K562 (cell line): ENCODE measurements around the gene PYGB. TPM values are rescaled to one million over a fixed set of nuclear protein-coding genes. Genes with fewer than 3 reads are reported as not detected.

Experiments used
- ATAC-seq: fragments of 200-7000 bp; cut with Tn5 transposase; 3 replicates; pipeline ENCODE4 v1.9.1; 2020; ENCODE audit warnings: moderate library complexity
- BruUV-seq: library from RNA; stranded (reverse); fragments of 400-500 nt; replicated peaks from 2 replicates; lab custom pipeline; 2021; lab: Mats Ljungman, UMichigan
- CTCF ChIA-PET: fragments of 300-600 bp; formaldehyde crosslinking; extraction: SDS; loops from one replicate; lab custom pipeline; 2021; ENCODE audit warnings: low intra/inter-chr PET ratio; lab: Yijun Ruan, JAX
- POLR2A ChIA-PET: fragments of 300-600, 350-650 bp; sonication (Branson Sonifier 250); formaldehyde crosslinking; extraction: SDS; loops from one replicate; lab custom pipeline; 2021; ENCODE audit warnings: antibody characterized with exemption, inconsistent platforms; lab: Yijun Ruan, JAX
- DNase-seq, 4 experiments: peaks; one replicate each; pipeline versions ENCODE4 v3.0.0 to v3.0.0-alpha.2; 2011 to 2018; ENCODE audit warnings: low spot score in 3 of 4, mixed read lengths in 3 of 4; ENCODE audit errors: extremely low read depth in 1 of 4
- FAIRE-seq: peaks from 2 replicates; lab custom pipeline; 2011; peaks lifted over from hg19 to GRCh38; lab: Jason Lieb, UNC
- H2AFZ ChIP-seq: 2 replicates; pipeline ENCODE4 v1.6.0; 2011; ENCODE audit warnings: low read depth, low read length, control low read depth, inconsistent platforms
- H3K27ac ChIP-seq: fragments of 200-600 bp; 3 replicates; pipeline ENCODE4 v1.8.0; 2011; ENCODE audit warnings: low read depth, mild to moderate bottlenecking, control low read depth, inconsistent platforms, low read length, moderate library complexity, mixed read lengths; ENCODE audit errors: extremely low read depth
- H3K27me3 ChIP-seq, 2 experiments: fragments of 300-600 bp in 1 of 2; 2 replicates in 1 of 2; 3 replicates in 1 of 2; pipeline versions ENCODE4 v1.6.0 to v1.8.0; 2011; ENCODE audit warnings: inconsistent platforms in 2 of 2, low read length in 2 of 2, mild to moderate bottlenecking in 1 of 2, mixed read lengths in 1 of 2, moderate library complexity in 1 of 2; ENCODE audit not compliant: control insufficient read depth in 2 of 2, insufficient read depth in 2 of 2
- H3K36me3 ChIP-seq: fragments of 300-600 bp; 3 replicates; pipeline ENCODE4 v1.8.0; 2011; ENCODE audit warnings: mild to moderate bottlenecking, low read length, inconsistent platforms; ENCODE audit not compliant: control insufficient read depth, insufficient read depth
- H3K4me1 ChIP-seq, 2 experiments: fragments of 200-600 bp in 1 of 2; replicated peaks in 1 of 2; 2 replicates in 1 of 2; 3 replicates in 1 of 2; pipeline versions ENCODE4 v1.5.1 to v1.8.0; 2011; ENCODE audit warnings: inconsistent platforms in 2 of 2, low read length in 2 of 2, mild to moderate bottlenecking in 1 of 2, mixed read lengths in 1 of 2, moderate library complexity in 1 of 2; ENCODE audit not compliant: control insufficient read depth in 2 of 2, insufficient read depth in 2 of 2
- H3K4me2 ChIP-seq: 2 replicates; pipeline ENCODE4 v1.6.1; 2011; ENCODE audit warnings: low read length, control low read depth, inconsistent platforms, mixed read lengths; ENCODE audit not compliant: insufficient read depth
- H3K4me3 ChIP-seq: fragments of 200-600 bp; sonication (generic), shearing (Covaris generic); 2 replicates; pipeline ENCODE4 v1.5.1; 2016; ENCODE audit warnings: control low read depth, inconsistent platforms
- H3K79me2 ChIP-seq: fragments of 200-600 bp; 3 replicates; pipeline ENCODE4 v1.8.0; 2011; ENCODE audit warnings: low read length, inconsistent platforms; ENCODE audit not compliant: control insufficient read depth, insufficient read depth
- H3K9ac ChIP-seq, 2 experiments: 2 replicates each; pipeline versions ENCODE4 v1.6.0 to v1.6.1; 2011; ENCODE audit warnings: low read depth in 2 of 2, low read length in 2 of 2, control low read depth in 1 of 2, inconsistent platforms in 1 of 2, mild to moderate bottlenecking in 1 of 2, mixed read lengths in 1 of 2; ENCODE audit not compliant: insufficient read depth in 1 of 2
- H3K9me1 ChIP-seq: one replicate; pipeline ENCODE4 v1.6.0; 2011; ENCODE audit warnings: inconsistent platforms, mild to moderate bottlenecking, low read length, moderate library complexity; ENCODE audit not compliant: control insufficient read depth, insufficient read depth
- H3K9me3 ChIP-seq: replicated peaks from 2 replicates; pipeline ENCODE4 v1.5.1; 2011; ENCODE audit warnings: low read depth, low read length, inconsistent platforms; ENCODE audit not compliant: control insufficient read depth, insufficient read depth
- H4K20me1 ChIP-seq: replicated peaks from 2 replicates; pipeline ENCODE4 v1.6.1; 2011; ENCODE audit warnings: low read length, inconsistent platforms, mixed read lengths; ENCODE audit not compliant: control insufficient read depth, insufficient read depth
- ATF1 ChIP-seq, 2 experiments: fragments of 450-650 bp in 1 of 2; IDR thresholded peaks; 2 replicates each; pipeline ENCODE4 v1.6.1; 2016; ENCODE audit warnings: missing compliant biosample characterization in 1 of 2, missing genetic modification characterization in 1 of 2
- BMI1 ChIP-seq: fragments of 150-350 bp; IDR thresholded peaks from 2 replicates; pipeline ENCODE4 v1.6.1; 2014; ENCODE audit warnings: low read length
- COPS2 ChIP-seq: fragments of 450-650 bp; conservative IDR thresholded peaks from 2 replicates; pipeline ENCODE4 v1.6.1; 2016; ENCODE audit warnings: mild to moderate bottlenecking, moderate library complexity
- HNRNPL ChIP-seq: fragments of 200-400 bp; formaldehyde crosslinking; IDR thresholded peaks from 2 replicates; pipeline ENCODE4 v1.6.1; 2017; ENCODE audit warnings: low read depth, mild to moderate bottlenecking, low read length
- MEF2D ChIP-seq: conservative IDR thresholded peaks from 2 replicates; pipeline ENCODE4 v1.6.1; 2016; ENCODE audit warnings: low read depth, missing genetic modification characterization, missing compliant biosample characterization
- NRF1 ChIP-seq, 2 experiments: fragments of 450-650 bp; IDR thresholded peaks in 1 of 2; conservative IDR thresholded peaks in 1 of 2; 2 replicates each; pipeline ENCODE4 v1.6.1; 2014; ENCODE audit warnings: mild to moderate bottlenecking in 2 of 2
- SRF ChIP-seq, 2 experiments: fragments of 250-450, 450-650 bp in 1 of 2; sonication (Bioruptor Pico) in 1 of 2; sonication (generic) in 1 of 2; formaldehyde crosslinking; IDR thresholded peaks; 2 replicates each; pipeline versions ENCODE4 v1.5.0 to v1.5.1; 2020 to 2022; ENCODE audit warnings: mild to moderate bottlenecking in 1 of 2, missing genetic modification reagents in 1 of 2
- WGBS: fragments of 100-300 bp; shearing (Covaris generic); methylation state at CpG from one replicate; pipeline ENCODE4 v1.1.6; 2016; ENCODE audit warnings: low coverage, mixed read lengths; ENCODE audit not compliant: insufficient coverage; ENCODE audit errors: missing lambda C conversion rate; 5-methylcytosine and 5-hydroxymethylcytosine counted together
- in situ Hi-C: fragments of 300-500 bp; cut with MboI; formaldehyde crosslinking; loops from 4 replicates; pipeline ENCODE4 v1.15.0; 2018; ENCODE audit warnings: inconsistent platforms, mixed read lengths
- intact Hi-C: fragments of 100-400 bp; cut with micrococcal nuclease; formaldehyde crosslinking; loops from 2 replicates; pipeline ENCODE4 v1.14.2; 2022
- polyA plus RNA-seq, 8 experiments: library from polyadenylated mRNA; depleted of rRNA in 4 of 8; stranded (reverse) in 5 of 8; unstranded in 3 of 8; fragments of >200 nt; fragmentation: Nextera tagmentation in 2 of 8; fragmentation: Illumina TruSeq in 1 of 8; extraction: Ambion mirVana in 2 of 8; extraction: Trizol in 1 of 8; gene quantifications; 2 replicates each; pipeline versions ENCODE4 v1.2.1 to v1.2.3, GENCODE V29; 2011 to 2014; ENCODE audit warnings: inconsistent platforms in 1 of 8, missing spikeins in 1 of 8
- total RNA-seq, 7 experiments: library from RNA; depleted of rRNA in 6 of 7; stranded (reverse); fragments of >200 nt in 6 of 7; fragmentation: Illumina TruSeq in 2 of 7; extraction: Trizol in 2 of 7; gene quantifications; 2 replicates each; pipeline versions ENCODE4 v1.2.1 to v1.2.3, GENCODE V29; 2011 to 2021; ENCODE audit warnings: low replicate concordance in 1 of 7

Gene PYGB
- total and polyA plus RNA-seq, 9 of the 15 experiments (the other 6 are each of a cell fraction or from before 2014, with no cell fraction given): 0.34 to 18.0 (median 9.8) TPM

DNA sequence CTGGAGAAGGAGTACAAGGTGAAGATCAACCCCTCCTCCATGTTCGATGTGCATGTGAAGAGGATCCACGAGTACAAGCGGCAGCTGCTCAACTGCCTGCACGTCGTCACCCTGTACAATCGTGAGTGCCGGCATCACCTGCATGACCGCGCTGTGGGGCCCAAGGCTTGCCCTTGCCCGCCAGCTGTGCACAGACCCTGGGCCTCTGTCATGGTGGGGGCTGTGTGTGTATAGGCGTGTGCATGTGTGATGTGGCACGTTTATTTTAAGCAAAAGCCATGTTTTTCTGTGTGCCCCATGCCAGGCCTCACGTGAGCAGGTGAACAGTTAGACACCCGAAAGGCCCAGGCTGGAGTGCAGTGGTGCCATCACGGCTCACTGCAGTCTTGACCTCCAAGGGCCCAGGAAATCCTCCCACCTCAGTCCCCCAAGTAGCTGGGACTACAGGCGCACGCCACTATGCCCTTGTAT is 36.3 kb downstream of the PYGB start:
- Histone ChIP-seq H3K79me2 (no peaks in the 10 kb centered on the region), H3K27ac (no peak overlapping the region), H3K36me3 (peaks cover 5% of the 10 kb centered on the region; the same call in 1 of the 3 replicates)
- in situ Hi-C loops: no loop called here
- TF ChIP-seq SRF (CRISPR knock-in tag; IDR thresholded peaks at IDR 0.05) (no peak), BMI1 (no peak), MEF2D (tag) (no peak), ATF1 (CRISPR knock-in tag; IDR thresholded peaks at IDR 0.05) (no peak), ATF1 (tag; IDR thresholded peaks at IDR 0.05) (no peak), HNRNPL (no peak), NRF1 (conservative IDR thresholded peaks at IDR 0.05 in 1 of 2, IDR thresholded peaks at IDR 0.05 in 1 of 2) (no peak), COPS2 (no peak)
- TF ChIP-seq, all 486 proteins: peak for 0
- no TSS peak for BruUV-seq
- Histone ChIP-seq H3K27me3 (no peaks in the 10 kb centered on the region), H3K9me1 (no peaks in the 10 kb centered on the region), H3K9me3 (no peaks in the 10 kb centered on the region), H3K4me3 (no peak overlapping the region), H3K4me1 (no peaks in the 10 kb centered on the region), H3K9ac (no peak overlapping the region), H3K4me2 (no peak overlapping the region), H2AFZ (no peak overlapping the region), H4K20me1 (no peaks in the 10 kb centered on the region)
- ATAC-seq: no peak
- 88% methylated on average over 10 of the region's 17 CpGs for whole genome bisulfite sequencing
- intact Hi-C loops: no loop called here
- CTCF ChIA-PET: no interaction called here
- DNase-seq: no peak
- POLR2A ChIA-PET: interaction anchor here (0.6 kb wide), 1 partner anchor 34 kb away, joined by 4 read pairs; no protein-coding TSS in a partner anchor
- no peak for FAIRE-seq
